Measurements from ENCODE around the gene DACT3.
A peak's percentile ranks its signal among the peaks of the same experiment; 100 is the strongest.

Gene DACT3

GRCh38 chr19:46665072-46665471, 4.1 kb upstream of the DACT3 start:
- DNase-seq, result no peak

- DNase-seq, result peak; percentile 71
Observed at GRCh38 chr19:46661735-46662592, 982 bp upstream of the DACT3 start.

- no peak for DNase-seq
Observed at GRCh38 chr19:46660551-46661019, 397 bp downstream of the DACT3 start.

- no peak for DNase-seq
Observed at GRCh38 chr19:46660008-46660517, 919 bp downstream of the DACT3 start.

- no peak for DNase-seq
Observed at GRCh38 chr19:46659151-46660007, 1.6 kb downstream of the DACT3 start.

- DNase-seq, result no peak
Observed at GRCh38 chr19:46656541-46656940, 4.4 kb downstream of the DACT3 start.

GRCh38 chr19:46654621-46655152, 6.3 kb downstream of the DACT3 start:
- DNase-seq, result no peak

GRCh38 chr19:46650445-46650844, 10.5 kb downstream of the DACT3 start:
- no peak for DNase-seq

- no peak for DNase-seq
Observed at GRCh38 chr19:46648961-46649960, 11.7 kb downstream of the DACT3 start.

- DNase-seq, result no peak
Observed at GRCh38 chr19:46648060-46648960, 12.7 kb downstream of the DACT3 start.

- DNase-seq, result no peak
Observed at GRCh38 chr19:46646402-46646801, 14.6 kb downstream of the DACT3 start.

GRCh38 chr19:46644720-46645119, 16.3 kb downstream of the DACT3 start:
- DNase-seq, result no peak

GRCh38 chr19:46640656-46641055, 20.3 kb downstream of the DACT3 start:
- no peak for DNase-seq

- no peak for DNase-seq
Observed at GRCh38 chr19:46639358-46640182, 21.4 kb downstream of the DACT3 start.

- no peak for DNase-seq
Observed at GRCh38 chr19:46637224-46637623, 23.8 kb downstream of the DACT3 start.

- DNase-seq, result no peak
Observed at GRCh38 chr19:46635920-46636761, 24.8 kb downstream of the DACT3 start, which contains the start of gene GNG8. Gene GNG8 (minus strand): TSS chr19:46636202. CDS start chr19:46634682, 1,520 bp downstream.

GRCh38 chr19:46634656-46635218, 26.2 kb downstream of the DACT3 start:
- DNase-seq, result no peak

- DNase-seq, result peak; percentile 81
Observed at GRCh38 chr19:46634045-46634655, 26.8 kb downstream of the DACT3 start.
